Activated T-helper 9 cell treated with anti-CD3 and anti-CD28 coated beads, Interleukin-2, amount 50 U/mL, for 16 hours (primary cell): ENCODE data around the gene CORO7.
"Not testable (repeated sequence)": the region's sequence is repeated elsewhere in the genome, so short reads cannot be mapped to it uniquely, and the experiment has no call there.

ENCODE experiments used
- DNase-seq: peaks from one replicate; pipeline ENCODE4 v3.0.0-alpha.2; 2020; ENCODE audit warnings: low read depth

CORO7 gene

GRCh38 chr16:4336701-4337539 lies 79.5 kb downstream of the CORO7 start:
- DNase-seq = no peak

- no peak for DNase-seq
Observed at GRCh38 chr16:4334724-4335495, 81.5 kb downstream of the CORO7 start.

GRCh38 chr16:4333714-4334113 lies 82.7 kb downstream of the CORO7 start:
- not testable (repeated sequence) for DNase-seq

- DNase-seq = no peak
Observed at GRCh38 chr16:4333308-4333638, 83.1 kb downstream of the CORO7 start.

GRCh38 chr16:4332623-4333307 lies 83.6 kb downstream of the CORO7 start:
- no peak for DNase-seq

- no peak for DNase-seq
Observed at GRCh38 chr16:4332083-4332482, 84.3 kb downstream of the CORO7 start.

- DNase-seq = peak; percentile 61
Observed at GRCh38 chr16:4330277-4330874, 86.0 kb downstream of the CORO7 start.

GRCh38 chr16:4328782-4329775 lies 87.3 kb downstream of the CORO7 start:
- DNase-seq = no peak

GRCh38 chr16:4328046-4328781 lies 88.2 kb downstream of the CORO7 start:
- no peak for DNase-seq

- DNase-seq = no peak
Observed at GRCh38 chr16:4327386-4328045, 88.9 kb downstream of the CORO7 start.

GRCh38 chr16:4325253-4325758 lies 91.1 kb downstream of the CORO7 start:
- DNase-seq = no peak

GRCh38 chr16:4324492-4325252 lies 91.7 kb downstream of the CORO7 start:
- DNase-seq = no peak

- no peak for DNase-seq
Observed at GRCh38 chr16:4323845-4324488, 92.4 kb downstream of the CORO7 start.

- no peak for DNase-seq
Observed at GRCh38 chr16:4323071-4323844, 93.1 kb downstream of the CORO7 start.

GRCh38 chr16:4322121-4323052 lies 94.0 kb downstream of the CORO7 start:
- no peak for DNase-seq
